T follicular helper cell (primary cell): ENCODE measurements around the gene COL5A1.

Experiments
- DNase-seq: peaks from one replicate; pipeline ENCODE4 v3.0.0-alpha.2; 2020; ENCODE audit warnings: low read depth
- total RNA-seq, 2 experiments: gene quantifications; one replicate each; lab custom pipeline; 2026; lab: John Stamatoyannopoulos, UW

COL5A1 gene
- 1.1 to 14.2 reads per million in 2 experiments for total RNA-seq

- peak; percentile 5 for DNase-seq
These were observed at the start of gene COL5A1 for GRCh38 chr9:134641173-134641989. TSS of gene COL5A1 (plus strand) at chr9:134641803. CDS start at chr9:134642188, 385 bp downstream.

GRCh38 chr9:134592018-134592818 lies 49.4 kb upstream of the COL5A1 start:
- no peak for DNase-seq

DNA sequence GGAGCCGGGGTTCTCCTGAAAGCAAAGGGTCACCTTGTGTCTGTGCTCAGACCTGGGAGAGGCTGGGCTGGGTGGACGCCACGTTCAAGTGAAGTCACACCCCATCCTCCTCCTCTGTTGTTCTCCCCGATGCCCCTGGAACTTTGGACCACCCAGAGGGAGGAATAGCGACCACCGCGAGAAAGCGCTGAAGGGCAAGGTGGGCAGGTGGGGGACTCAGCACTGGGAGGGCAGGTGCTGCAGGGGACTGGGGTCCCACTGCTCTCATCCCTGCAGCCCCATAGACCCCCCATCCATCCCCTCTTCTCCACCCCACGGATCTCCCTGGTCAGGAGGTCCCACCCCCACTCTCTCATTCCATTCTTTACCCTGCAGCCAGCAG lies 48.8 kb upstream of the COL5A1 start:
- DNase-seq: no peak

DNA sequence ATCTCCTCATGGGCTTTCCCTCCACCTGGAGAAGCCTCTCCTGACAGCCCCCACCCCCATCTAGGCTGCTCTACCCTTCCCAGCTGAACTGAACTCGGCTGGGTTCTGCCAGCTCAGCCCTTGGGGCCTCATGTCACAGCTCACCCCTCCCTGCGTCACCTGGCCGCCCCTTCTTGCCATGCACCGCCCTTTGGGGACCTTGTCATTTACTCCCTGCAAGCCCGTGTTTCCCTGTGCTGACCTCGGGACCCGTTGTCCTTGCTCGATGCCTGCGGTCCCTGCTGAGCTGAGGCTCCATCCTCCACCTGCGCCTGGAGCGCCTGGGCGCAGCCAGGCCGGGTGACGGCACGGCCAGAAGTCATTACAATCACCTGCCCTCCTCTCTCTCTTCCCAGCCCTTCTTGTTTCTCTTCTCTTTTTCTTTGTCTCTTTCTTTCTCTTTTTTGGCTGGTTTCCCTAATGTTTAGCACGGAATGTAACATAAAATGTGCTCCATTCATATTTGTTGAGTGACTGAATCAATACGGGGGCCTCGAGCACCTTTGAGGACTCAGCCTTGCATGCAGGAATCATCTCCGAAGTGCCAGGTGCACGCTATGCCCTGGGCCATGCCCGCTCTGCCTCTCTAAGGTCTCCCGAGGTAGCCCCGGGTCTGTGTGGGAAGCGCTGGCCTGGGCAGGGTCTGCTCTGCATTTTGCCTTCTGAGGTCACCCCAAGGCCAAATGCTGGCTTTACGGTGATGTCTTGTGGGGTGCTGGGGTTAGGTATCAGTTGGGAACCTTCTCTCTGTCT lies 48.1 kb upstream of the COL5A1 start:
- no peak for DNase-seq

DNA sequence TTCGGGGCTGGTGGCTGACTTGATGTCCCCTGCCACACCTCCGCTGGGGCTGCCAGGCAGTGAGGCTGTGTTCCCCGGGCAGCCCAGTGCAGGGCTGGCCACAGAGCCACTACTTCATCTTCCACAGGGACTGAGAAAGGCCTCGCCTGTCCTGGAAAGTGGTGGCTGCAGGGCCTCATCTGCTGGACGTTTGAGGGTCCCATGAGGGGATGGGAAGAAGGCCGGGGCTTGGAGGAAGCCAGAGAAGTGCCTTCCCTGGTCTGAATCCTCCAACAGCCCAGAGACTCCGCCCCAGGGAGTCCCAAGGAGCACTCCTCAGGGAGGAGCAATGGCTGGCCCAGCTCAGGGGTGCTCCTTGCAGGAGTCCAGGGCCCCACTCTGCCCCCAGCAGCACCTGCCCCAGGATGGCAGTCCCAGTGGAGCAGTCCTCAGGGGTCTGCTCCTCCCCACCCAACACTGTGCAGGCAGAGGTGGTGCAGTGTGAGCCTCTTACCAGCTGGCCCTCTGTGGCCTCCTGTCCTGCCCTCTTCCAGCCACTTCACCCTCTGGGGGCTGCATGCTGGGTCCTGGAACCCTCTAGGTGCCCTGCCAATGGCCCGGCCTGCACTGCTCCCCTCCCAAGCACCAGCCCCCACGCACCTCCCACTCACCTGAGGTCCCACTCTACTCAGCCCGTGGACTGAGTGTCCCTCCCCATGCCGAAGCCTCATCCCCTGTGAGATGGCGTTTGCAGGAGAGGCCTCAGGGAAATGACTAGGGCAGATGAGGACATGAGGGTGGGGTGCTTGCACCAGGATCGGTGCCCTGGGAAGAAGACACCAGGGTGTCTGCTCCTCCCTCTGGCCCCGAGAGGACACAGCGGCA lies 47.3 kb upstream of the COL5A1 start:
- no peak for DNase-seq

DNA sequence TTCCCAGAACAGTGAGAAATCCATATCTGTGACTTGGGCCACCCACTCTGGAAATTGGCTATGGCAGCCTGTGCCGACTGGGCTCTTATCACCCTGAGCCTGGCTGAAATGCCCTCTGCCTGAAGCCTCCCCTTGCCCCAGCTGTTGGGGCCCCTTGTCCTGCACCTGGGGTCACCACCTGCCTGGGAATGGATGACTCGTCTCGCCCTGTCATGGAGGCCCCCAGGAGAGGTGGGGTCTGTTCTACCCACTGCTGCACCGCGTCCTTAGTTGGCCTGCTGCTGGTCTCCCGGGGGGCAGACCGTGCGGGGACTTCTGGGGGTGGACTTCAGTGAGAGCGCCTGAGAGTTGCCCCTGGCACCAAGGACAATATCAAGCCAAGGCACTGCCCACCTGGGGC lies 46.6 kb upstream of the COL5A1 start:
- DNase-seq: no peak

GRCh38 chr9:134597041-134597913 lies 44.3 kb upstream of the COL5A1 start:
- DNase-seq: no peak

DNA sequence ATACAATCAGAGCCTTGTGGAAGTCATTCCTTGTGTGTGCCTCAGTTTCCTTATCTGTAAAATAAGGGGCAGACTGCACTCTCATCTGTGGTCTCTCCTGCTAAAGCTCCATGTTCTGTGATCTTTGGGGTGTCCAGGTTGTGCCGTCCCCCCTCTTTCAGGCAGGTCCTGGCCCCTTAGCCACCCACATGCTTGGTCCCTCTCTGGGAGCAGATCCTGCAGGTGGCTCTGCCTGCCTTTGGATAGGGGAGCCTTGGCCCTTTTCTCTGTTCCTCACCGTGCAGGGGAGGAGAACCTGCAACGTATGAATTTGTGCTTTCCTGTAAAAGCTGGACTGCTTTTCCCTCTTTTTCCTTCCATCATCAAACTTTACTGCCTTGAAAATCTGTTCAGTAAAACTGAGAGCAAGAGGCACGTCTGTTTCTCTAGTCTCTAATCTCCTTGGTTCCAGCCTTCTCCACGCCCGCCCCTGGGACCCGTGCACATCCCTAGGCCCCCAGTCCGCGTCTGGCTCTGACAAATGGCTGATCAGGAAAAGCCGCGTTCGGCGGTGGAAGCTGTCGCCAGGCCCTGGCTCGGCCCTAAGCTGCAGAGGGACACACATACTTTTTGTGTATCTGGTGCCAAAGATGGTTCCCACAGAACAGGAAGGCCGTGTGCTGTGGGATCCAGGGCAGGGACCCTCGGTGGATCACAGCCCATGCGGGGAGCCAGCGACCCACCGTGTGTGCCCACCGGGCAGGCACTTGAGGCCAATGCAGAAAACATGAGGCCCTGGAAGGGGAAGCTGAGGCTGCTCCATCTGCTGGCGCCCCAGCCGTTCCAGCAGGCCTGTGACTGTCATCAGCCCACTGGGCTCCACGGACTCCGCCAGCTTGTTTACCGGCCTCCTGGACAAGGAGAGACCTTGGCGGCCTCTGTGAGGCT lies 43.4 kb upstream of the COL5A1 start:
- DNase-seq: no peak

DNA sequence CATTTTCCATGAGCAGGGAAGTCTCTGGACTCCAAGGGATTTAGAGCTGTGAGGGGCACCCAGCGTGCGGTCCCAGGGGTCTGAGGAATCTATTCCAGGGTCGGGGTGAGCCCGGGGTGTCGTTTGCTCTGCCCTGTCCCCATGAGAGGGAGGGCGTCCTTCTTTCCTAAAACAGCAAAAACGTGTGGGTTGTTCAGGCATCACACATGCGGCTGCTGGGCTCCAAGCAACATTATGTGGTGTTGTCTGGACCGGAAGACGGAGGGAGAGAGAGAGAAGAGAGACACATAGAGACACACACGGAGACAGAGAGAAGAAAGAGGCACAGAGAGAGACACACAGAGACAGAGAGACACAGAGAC lies 42.7 kb upstream of the COL5A1 start:
- no peak for DNase-seq

DNA sequence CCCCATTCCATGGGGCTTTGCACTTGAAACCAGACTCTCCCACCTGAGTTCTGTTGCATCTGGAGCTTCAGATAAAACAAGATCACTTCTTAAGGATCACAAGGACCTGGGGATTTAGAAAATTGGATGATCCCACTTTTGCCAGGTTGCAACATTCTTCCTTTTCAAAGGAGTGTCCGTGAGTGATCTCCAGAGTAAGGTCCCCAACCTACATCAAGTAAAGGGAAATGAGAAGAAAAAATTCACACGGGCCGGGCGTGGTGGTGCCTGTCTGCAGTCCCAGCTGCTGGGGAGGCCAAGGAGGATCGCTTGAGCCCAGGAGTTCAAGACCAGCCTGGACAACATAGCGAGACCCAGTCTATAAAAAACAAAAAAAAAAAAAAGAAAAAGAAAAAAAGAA lies 41.2 kb upstream of the COL5A1 start:
- no peak for DNase-seq

DNA sequence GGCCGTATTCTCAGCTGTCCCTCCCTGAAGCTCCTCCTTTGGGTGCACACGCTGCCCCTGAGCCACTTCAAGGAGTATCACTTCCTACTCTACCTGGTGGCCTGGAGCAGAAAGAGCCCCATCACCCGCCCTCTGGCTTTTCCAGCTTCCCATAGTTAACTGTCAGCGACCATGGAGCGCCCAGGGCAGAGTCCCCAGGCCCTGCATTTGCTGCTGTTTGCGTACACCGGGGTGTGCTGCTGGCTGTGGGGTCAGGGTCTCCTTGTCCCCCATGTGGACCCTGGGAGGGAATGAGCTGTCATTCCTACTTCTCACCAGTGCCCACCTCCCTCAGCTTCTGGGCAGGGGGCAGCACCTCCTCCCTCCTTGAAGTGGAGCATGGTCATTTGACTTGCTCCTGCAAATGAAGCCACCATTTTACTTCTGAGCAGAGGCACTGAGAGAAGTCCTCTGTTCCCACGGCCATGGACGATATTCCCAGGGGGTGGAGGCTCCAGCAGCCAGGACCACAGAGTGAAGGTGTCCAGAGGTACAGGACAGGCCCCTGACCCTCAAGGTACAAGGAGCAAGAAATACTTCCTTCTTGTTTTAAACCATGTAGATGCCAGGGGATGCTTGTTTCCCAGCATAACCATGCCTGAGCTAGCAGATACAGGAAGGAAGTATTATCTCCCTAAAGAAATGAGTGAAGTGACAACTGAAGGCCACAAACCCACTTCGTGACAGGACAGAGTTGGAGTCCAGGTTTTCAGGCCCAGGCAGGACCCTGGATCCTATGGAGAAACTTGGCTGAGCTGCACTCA lies 40.6 kb upstream of the COL5A1 start:
- no peak for DNase-seq

GRCh38 chr9:134601764-134602163 lies 39.8 kb upstream of the COL5A1 start:
- DNase-seq: no peak

GRCh38 chr9:134602547-134603362 lies 38.8 kb upstream of the COL5A1 start:
- no peak for DNase-seq

DNA sequence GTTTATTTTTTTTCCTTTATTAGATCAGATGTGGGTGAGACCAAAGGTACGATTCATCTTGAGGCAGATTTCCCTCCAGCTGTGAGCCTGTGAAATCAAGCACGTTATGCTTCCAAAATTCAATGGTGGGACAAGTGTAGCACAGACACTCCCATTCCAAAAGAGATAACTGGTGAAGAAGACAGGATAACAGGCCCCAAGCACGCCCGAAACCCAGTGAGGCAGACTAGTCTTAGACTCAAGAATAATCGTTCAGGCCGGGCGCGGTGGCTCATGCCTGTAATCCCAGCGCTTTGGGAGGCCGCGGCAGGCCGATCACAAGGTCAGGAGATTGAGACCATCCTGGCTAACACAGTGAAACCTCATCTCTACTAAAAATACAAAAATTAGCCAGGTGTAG lies 36.8 kb upstream of the COL5A1 start:
- DNase-seq: no peak

GRCh38 chr9:134605351-134605965 lies 36.1 kb upstream of the COL5A1 start:
- no peak for DNase-seq

GRCh38 chr9:134605966-134606357 lies 35.6 kb upstream of the COL5A1 start:
- no peak for DNase-seq
